HUES48 (cell line): ENCODE measurements around the gene CPNE5.

Experiments
- H3K27ac ChIP-seq: one replicate; pipeline ENCODE4 v1.7.0; 2013; ENCODE audit warnings: low read depth, low read length, inconsistent platforms
- H3K27me3 ChIP-seq: 2 replicates; pipeline ENCODE4 v1.6.1; 2013; ENCODE audit warnings: mild to moderate bottlenecking, low read length; ENCODE audit not compliant: control insufficient read depth, insufficient read depth
- H3K36me3 ChIP-seq: 2 replicates; pipeline ENCODE4 v1.6.1; 2013; ENCODE audit warnings: low read length; ENCODE audit not compliant: control insufficient read depth, insufficient read depth
- H3K4me1 ChIP-seq: 2 replicates; pipeline ENCODE4 v1.6.1; 2013; ENCODE audit warnings: mild to moderate bottlenecking, low read length; ENCODE audit not compliant: control insufficient read depth, insufficient read depth
- H3K4me3 ChIP-seq: 2 replicates; pipeline ENCODE4 v1.5.1; 2013; ENCODE audit warnings: mild to moderate bottlenecking, low read depth, low read length
- H3K9ac ChIP-seq: 2 replicates; pipeline ENCODE4 v1.6.1; 2013; ENCODE audit warnings: mild to moderate bottlenecking, low read depth, low read length, moderate library complexity
- H3K9me3 ChIP-seq: 2 replicates; pipeline ENCODE4 v1.6.1; 2013; ENCODE audit warnings: low read length; ENCODE audit not compliant: control insufficient read depth, insufficient read depth

The CPNE5 gene

DNA sequence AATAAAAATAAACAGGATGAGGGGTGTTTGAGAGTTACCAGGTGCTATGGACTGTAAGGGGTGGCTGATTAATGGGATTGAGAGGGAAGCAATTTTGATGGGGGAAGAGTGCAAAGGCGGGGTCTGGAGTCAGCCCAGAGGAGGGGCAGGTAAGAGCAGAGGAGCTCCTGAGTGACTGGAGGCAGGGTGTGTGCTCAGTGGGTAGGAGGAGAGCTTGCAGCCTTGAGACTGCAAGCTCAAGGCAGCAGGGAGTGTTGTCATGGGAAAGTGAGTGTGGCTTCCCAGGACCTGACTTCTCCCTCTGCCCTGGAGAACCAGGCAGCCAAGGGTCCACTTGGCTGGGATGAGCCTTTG lies 87.4 kb downstream of the CPNE5 start:
- H3K9me3 ChIP-seq: no peaks in the 10 kb centered on the region
- H3K4me1 ChIP-seq: peaks cover 4% of the 10 kb centered on the region; the same call in 1 of the 2 replicates
- no peaks in the 10 kb centered on the region for H3K27me3 ChIP-seq
- H3K9ac ChIP-seq: no peak overlapping the region
- no peak overlapping the region for H3K4me3 ChIP-seq
- no peak overlapping the region for H3K27ac ChIP-seq
- no peaks in the 10 kb centered on the region for H3K36me3 ChIP-seq

DNA sequence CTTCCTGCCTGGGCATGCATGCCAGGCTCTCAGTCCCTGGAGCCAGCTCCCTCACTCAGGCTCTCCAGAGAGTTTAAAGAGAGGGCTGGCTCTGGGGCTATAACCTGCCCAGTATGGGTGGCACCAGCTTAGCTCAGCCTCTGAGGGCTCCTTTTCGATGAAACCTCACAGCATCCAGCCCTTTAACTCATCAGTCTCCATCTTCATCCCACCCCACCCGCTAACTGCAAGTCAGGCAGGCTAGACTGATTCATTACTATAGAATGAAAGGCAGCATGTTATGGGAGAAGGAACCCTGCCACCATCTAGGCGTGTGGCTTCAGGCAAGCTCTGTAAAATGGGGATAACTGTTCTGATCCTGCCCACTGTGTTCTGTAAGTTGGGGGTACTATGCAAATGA lies 88.2 kb downstream of the CPNE5 start:
- H3K9ac ChIP-seq: no peak overlapping the region
- peaks cover 4% of the 10 kb centered on the region; the same call in 1 of the 2 replicates for H3K4me1 ChIP-seq
- no peaks in the 10 kb centered on the region for H3K9me3 ChIP-seq
- no peaks in the 10 kb centered on the region for H3K27me3 ChIP-seq
- H3K4me3 ChIP-seq: no peak overlapping the region
- no peak overlapping the region for H3K27ac ChIP-seq
- H3K36me3 ChIP-seq: no peaks in the 10 kb centered on the region

DNA sequence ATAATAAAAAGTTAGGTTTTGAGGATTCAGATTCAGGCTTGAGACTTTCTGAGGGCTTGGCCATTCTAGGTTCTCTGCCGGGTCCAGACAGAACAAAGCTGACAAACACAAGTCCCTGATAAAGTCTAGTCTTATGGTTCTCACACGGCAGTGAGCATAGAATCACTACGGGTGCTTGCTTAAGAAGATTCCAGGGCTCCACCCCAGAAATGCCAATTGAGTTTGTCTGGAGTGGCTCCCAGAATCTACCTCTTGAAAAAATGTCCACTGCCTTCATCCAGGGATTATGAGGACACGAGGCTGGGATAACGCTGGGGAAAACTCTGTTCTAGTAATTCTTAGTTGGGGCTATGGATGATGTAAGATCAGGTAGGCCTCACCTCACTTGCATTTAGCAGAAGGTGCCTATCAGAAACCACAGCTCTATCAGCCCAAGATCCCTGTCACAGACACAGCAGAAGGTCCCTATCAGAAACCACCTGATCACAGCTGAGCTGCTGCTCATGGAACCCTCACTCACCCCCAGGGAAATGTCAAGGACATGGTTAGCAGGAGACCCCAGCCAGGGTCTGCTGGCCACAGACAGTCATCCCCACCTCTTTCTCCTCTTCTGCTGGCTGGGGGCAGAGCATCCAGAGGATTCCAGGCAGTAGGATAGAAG lies 89.3 kb downstream of the CPNE5 start:
- Histone ChIP-seq H3K9ac (no peak overlapping the region), H3K36me3 (no peaks in the 10 kb centered on the region), H3K27ac (no peak overlapping the region), H3K4me3 (no peak overlapping the region), H3K27me3 (no peaks in the 10 kb centered on the region), H3K9me3 (no peaks in the 10 kb centered on the region), H3K4me1 (peaks cover 4% of the 10 kb centered on the region; the same call in 1 of the 2 replicates)

DNA sequence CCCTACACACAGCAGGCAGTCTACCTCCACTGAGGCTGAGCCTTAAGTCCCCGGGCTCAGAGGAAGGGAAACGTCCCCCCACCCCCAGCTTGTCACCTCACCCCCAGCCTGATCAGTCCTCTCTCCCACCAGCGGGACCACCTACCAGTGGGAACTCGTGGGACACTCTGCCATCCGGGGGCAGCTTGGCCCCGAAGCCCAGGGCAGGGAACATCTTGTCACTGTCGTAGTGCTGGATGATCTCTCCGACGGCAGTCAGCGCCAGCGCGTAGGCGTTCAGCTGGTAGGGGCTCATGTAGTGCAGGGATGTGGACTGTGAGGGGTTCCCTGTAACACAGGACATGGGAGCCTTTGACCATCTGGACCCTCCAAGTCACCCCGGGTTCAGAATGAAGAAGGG lies 93.0 kb downstream of the CPNE5 start:
- Histone ChIP-seq H3K27ac (no peak overlapping the region), H3K4me1 (no peaks in the 10 kb centered on the region), H3K4me3 (no peak overlapping the region), H3K9ac (no peak overlapping the region), H3K27me3 (no peaks in the 10 kb centered on the region), H3K36me3 (no peaks in the 10 kb centered on the region), H3K9me3 (no peaks in the 10 kb centered on the region)

DNA sequence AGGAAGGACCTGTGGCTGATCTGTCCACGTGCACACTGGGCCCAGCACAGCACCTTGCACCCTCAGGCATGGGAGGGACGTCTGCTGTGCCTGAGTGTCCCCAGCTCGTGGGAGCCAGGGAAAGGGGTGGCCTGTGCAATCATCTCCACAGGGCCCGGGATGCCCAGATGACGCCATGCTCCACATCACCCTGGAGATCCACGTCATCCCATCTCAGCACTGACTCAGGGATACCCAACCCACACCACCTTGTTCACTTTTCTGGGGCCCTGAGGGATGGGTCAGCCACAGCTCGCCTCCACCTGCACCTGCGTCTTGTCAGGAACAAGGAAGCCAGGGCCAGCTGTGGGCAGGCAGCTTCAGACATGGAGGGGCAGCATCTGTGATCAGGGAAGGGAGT lies 93.4 kb downstream of the CPNE5 start:
- H3K4me3 ChIP-seq: no peak overlapping the region
- H3K9ac ChIP-seq: no peak overlapping the region
- H3K27me3 ChIP-seq: no peaks in the 10 kb centered on the region
- no peaks in the 10 kb centered on the region for H3K4me1 ChIP-seq
- H3K9me3 ChIP-seq: no peaks in the 10 kb centered on the region
- H3K27ac ChIP-seq: no peak overlapping the region
- no peaks in the 10 kb centered on the region for H3K36me3 ChIP-seq

DNA sequence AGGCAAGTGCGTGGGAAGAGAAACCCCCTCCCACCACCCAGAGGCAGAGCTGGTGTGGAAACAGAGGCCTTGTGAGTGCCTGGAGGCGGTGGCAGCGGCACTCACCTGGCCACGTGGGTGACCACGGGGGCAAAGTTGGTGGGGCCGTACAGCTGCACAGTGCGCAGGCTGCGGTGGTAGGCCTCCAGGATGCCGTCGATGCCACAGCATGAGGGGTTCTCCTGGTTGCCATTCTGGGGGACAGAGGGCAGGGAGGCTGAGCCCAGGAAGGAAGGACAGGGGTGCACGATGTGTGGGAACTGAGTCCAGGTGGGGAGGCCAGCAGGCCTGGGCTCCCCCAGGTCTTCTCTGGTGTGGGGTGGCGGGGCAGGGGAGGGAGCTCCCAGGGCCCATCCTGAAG lies 94.0 kb downstream of the CPNE5 start:
- no peak overlapping the region for H3K9ac ChIP-seq

DNA sequence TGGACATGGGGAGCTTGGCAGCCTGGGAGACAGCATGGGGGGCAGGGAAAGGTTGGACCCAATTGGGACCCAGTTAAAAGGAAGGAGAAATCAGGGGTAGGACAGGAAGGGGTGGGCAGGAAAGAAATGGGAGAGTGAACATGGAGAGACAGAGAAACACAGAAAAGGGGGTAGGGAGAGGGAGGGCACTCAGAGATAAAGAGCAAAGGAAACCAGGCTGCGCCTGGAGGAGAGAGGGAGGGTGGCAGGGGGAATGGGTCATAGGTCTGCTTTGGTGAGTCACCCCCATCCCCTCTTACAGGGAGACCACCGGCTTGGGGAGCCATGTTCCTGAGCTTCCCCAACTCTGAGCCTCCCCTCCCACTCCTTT lies 95.0 kb downstream of the CPNE5 start:
- no peaks in the 10 kb centered on the region for H3K27me3 ChIP-seq

More for the DNA sequence above, 94.0 kb downstream of the CPNE5 start:
- no peak overlapping the region for H3K4me3 ChIP-seq
- H3K9me3 ChIP-seq: no peaks in the 10 kb centered on the region
- no peaks in the 10 kb centered on the region for H3K27me3 ChIP-seq
- no peak overlapping the region for H3K27ac ChIP-seq
- H3K4me1 ChIP-seq: no peaks in the 10 kb centered on the region
- H3K36me3 ChIP-seq: no peaks in the 10 kb centered on the region

DNA sequence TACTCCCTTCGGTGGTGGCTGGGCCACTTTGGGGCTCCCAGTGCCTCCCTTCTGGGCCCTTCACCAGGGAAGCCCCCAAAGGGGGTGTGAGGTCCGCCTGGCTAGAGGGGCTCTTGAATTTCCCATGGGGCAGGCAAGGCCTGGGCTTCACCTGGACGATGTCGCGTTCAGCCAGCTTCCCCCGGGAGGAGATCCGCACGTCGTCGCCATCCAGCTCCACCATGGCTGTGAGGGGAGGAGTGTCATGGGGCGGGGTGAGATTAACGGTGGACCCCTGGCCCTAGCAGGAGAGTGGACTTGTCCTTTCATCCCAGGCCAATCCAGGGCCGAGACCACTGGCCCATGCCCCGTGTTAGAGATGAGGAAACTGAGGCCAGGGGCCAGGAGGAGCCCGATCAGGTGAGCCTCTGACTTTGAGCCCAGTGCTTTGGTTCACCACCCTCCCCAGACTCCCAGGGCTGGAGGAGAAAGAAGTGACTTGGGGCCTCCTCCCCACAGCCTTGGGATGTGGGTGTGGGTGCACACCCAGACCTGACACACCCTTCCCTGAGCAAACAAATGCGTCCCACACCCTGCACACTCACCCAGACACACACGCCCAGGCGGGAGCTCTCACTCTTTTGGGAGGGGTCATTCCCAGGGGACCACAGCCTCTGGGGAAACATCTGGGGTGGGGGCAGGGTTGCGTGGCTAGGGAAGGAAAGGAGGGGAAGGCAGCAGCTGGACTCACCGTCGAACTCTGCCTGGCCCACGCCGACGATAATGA lies 95.5 kb downstream of the CPNE5 start:
- H3K4me1 ChIP-seq: no peaks in the 10 kb centered on the region
- H3K9me3 ChIP-seq: no peaks in the 10 kb centered on the region
- no peaks in the 10 kb centered on the region for H3K27me3 ChIP-seq
- H3K27ac ChIP-seq: no peak overlapping the region
- H3K4me3 ChIP-seq: no peak overlapping the region
- no peak overlapping the region for H3K9ac ChIP-seq
- H3K36me3 ChIP-seq: no peaks in the 10 kb centered on the region

More for the DNA sequence above, 95.0 kb downstream of the CPNE5 start:
- no peaks in the 10 kb centered on the region for H3K36me3 ChIP-seq
- H3K4me3 ChIP-seq: no peak overlapping the region
- H3K27ac ChIP-seq: no peak overlapping the region
- no peaks in the 10 kb centered on the region for H3K4me1 ChIP-seq
- no peak overlapping the region for H3K9ac ChIP-seq
- H3K9me3 ChIP-seq: no peaks in the 10 kb centered on the region

DNA sequence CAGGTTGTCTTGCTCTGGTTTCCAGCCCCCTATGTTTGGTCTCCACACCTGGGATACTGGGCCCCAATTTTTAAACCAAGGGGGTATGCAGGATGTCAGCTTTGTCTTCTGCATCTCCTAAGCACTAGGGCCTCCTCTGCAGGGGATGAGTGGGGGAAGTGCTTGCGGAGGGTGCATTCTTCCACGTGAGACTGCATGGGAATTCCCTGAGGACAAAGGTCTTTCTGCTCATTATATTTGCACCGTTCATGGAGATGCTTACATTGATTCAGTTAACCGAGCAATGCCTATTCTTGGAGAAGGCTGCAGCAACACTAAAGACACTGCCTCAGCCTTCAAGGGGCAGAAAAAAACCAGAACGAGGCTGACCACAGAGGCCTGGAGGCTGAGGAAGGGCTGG lies 96.2 kb downstream of the CPNE5 start:
- Histone ChIP-seq H3K9me3 (no peaks in the 10 kb centered on the region), H3K27me3 (no peaks in the 10 kb centered on the region), H3K27ac (no peak overlapping the region), H3K36me3 (no peaks in the 10 kb centered on the region), H3K4me1 (no peaks in the 10 kb centered on the region), H3K9ac (no peak overlapping the region), H3K4me3 (no peak overlapping the region)

DNA sequence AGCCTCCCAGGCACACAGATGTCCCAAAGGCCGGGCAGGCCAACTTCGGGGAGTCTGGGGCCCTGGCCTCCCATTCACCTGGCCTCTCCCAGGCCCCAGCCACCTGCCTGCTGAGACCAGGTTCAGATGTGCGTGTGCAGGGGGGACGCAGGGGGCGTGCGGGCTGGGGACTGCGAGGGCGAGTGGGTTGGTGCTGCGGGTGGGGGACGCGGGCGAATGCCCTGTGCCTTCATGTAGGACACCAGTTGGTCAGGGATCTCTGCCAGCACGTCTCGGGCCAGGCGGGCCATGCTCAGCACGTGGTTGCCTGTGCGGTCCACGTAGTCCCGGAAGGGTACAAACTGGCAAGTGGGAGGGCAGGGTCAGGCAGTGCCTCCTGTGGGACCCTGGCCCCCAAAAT lies 97.1 kb downstream of the CPNE5 start:
- no peak overlapping the region for H3K27ac ChIP-seq
- no peaks in the 10 kb centered on the region for H3K9me3 ChIP-seq
- no peaks in the 10 kb centered on the region for H3K27me3 ChIP-seq
- no peaks in the 10 kb centered on the region for H3K36me3 ChIP-seq
- no peak overlapping the region for H3K4me3 ChIP-seq
- no peak overlapping the region for H3K9ac ChIP-seq
- H3K4me1 ChIP-seq: no peaks in the 10 kb centered on the region

DNA sequence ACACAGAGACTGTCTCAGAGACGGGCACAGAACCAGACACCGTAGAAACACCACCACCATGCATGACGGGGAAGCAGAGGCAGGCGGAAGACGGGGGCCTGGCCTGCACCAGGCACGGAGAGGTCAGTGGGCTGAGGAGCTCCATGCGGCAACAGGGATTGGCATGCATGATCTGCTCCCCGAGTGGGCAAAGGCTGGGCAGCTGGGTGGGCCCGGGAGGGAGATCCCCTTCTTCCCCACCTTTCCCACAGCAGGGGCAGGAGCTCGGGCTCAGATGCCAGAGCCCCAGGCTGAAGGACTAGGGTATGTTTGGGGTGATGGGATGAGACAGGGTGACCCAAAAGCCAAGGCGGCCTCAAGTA lies 98.4 kb downstream of the CPNE5 start:
- Histone ChIP-seq H3K27me3 (no peaks in the 10 kb centered on the region), H3K27ac (no peak overlapping the region), H3K4me3 (no peak overlapping the region), H3K9me3 (no peaks in the 10 kb centered on the region), H3K9ac (no peak overlapping the region), H3K36me3 (no peaks in the 10 kb centered on the region), H3K4me1 (0 out of 2 replicates have a peak, but pooled peaks cover under 1% of the 10 kb centered on the region)
